Spleen (tissue), 7 donors: ENCODE measurements around the gene ADGRF4.

Experiments used
- CTCF ChIP-seq, 11 experiments: fragments of 200-600 bp in 7 of 11; fragments of 450-650 bp in 4 of 11; sonication (generic) in 4 of 11; IDR thresholded peaks in 8 of 11; conservative IDR thresholded peaks in 3 of 11; 1 replicate in 7 of 11; 2 replicates in 4 of 11; pipeline versions ENCODE4 v1.4.0 to v1.8.0; 2016 to 2021; ENCODE audit warnings: antibody characterized with exemption in 11 of 11, inconsistent platforms in 4 of 11, mild to moderate bottlenecking in 1 of 11
- POLR2A ChIP-seq, 3 donors: fragments of 450-650 bp; IDR thresholded peaks; one replicate each; pipeline ENCODE4 v1.5.1; 2017; ENCODE audit warnings: antibody characterized with exemption in 3 of 3, mild to moderate bottlenecking in 1 of 3
- POLR2AphosphoS5 ChIP-seq, 3 donors: sonication (generic); formaldehyde crosslinking; IDR thresholded peaks; one replicate each; pipeline ENCODE4 v1.5.1; 2017; ENCODE audit warnings: antibody characterized with exemption in 3 of 3
- donor health status: DM: no; HTN: no; CAD: no; lungs with moderate emphysema.
- donor health status: DM: no; HTN: no; CAD: no.
- donor health status: DM: no; HTN: no; CAD: no.

- no peak for TF ChIP-seq CTCF (IDR thresholded peaks at IDR 0.05 in 8 of 11, conservative IDR thresholded peaks at IDR 0.05 in 3 of 11)
- no peak for TF ChIP-seq POLR2AphosphoS5 (IDR thresholded peaks at IDR 0.05)
- TF ChIP-seq POLR2A (IDR thresholded peaks at IDR 0.05) = no peak
These were observed 20.8 kb upstream of the ADGRF4 start for GRCh38 chr6:47677381-47678100.
